AG09319 (cell line): ENCODE results near the gene KCNT1.

Source experiments
- DNase-seq: peaks from one replicate; pipeline ENCODE4 v3.0.0-alpha.2; 2010; ENCODE audit warnings: low read depth; ENCODE audit errors: extremely low read depth
- CTCF ChIP-seq: IDR thresholded peaks from 2 replicates; pipeline ENCODE4 v1.5.1; 2011; ENCODE audit warnings: low read depth, mild to moderate bottlenecking, inconsistent platforms, low read length, moderate library complexity

Gene KCNT1

GRCh38 chr9:135734616-135735144 lies 32.7 kb downstream of the KCNT1 start:
- no peak for DNase-seq
- no peak for TF ChIP-seq CTCF

GRCh38 chr9:135736272-135736978 lies 34.4 kb downstream of the KCNT1 start:
- TF ChIP-seq CTCF, result no peak
- no peak for DNase-seq

- TF ChIP-seq CTCF, result no peak
- no peak for DNase-seq
Measured at GRCh38 chr9:135736979-135737839, 35.2 kb downstream of the KCNT1 start.

GRCh38 chr9:135737840-135738521 lies 36.0 kb downstream of the KCNT1 start:
- TF ChIP-seq CTCF, result no peak

GRCh38 chr9:135739271-135740220 lies 37.6 kb downstream of the KCNT1 start:
- no peak for TF ChIP-seq CTCF
- DNase-seq, result no peak

More at GRCh38 chr9:135737840-135738521, 36.0 kb downstream of the KCNT1 start:
- DNase-seq, result no peak
